PC-3 (cell line): ENCODE results near the gene EMILIN1.

Source experiments
- EZH2 ChIP-seq: fragments of 300-600 bp; sonication (generic); IDR thresholded peaks from one replicate; pipeline ENCODE4 v1.6.1; 2017; ENCODE audit warnings: antibody characterized with exemption, mild to moderate bottlenecking, low read length; ENCODE audit not compliant: unreplicated experiment
- EZH2phosphoT487 ChIP-seq: fragments of 300-600 bp; sonication (generic); IDR thresholded peaks from 2 replicates; pipeline ENCODE4 v1.6.1; 2018; ENCODE audit warnings: mild to moderate bottlenecking, antibody characterized with exemption, low read length, borderline replicate concordance
- TF ChIP-seq, protein P1 (sequence below): fragments of 300-600 bp; sonication (generic); conservative IDR thresholded peaks from 2 replicates; pipeline ENCODE4 v1.5.1; 2017; ENCODE audit warnings: antibody characterized with exemption, low read depth, mild to moderate bottlenecking, low read length

DNA sequence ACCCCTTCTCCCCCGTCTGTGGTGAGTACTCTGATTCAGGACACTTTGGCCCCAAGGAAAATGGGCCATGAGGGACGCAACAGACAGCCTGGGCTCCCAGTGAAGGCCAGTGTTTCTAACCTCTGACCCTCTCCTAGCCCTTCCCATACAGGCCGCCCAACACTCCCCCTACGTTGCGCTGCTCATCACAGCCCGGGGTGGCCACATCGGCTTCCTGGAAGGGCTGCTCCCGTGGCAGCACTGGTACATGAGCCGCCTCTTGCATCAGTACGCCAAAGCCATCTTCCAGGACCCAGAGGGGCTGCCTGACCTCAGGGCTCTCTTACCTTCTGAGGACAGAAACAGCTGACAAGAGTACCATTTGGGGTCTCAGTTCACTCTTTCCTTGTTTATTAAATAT is 52.0 kb downstream of the EMILIN1 start:
- TF ChIP-seq, protein P1, sequence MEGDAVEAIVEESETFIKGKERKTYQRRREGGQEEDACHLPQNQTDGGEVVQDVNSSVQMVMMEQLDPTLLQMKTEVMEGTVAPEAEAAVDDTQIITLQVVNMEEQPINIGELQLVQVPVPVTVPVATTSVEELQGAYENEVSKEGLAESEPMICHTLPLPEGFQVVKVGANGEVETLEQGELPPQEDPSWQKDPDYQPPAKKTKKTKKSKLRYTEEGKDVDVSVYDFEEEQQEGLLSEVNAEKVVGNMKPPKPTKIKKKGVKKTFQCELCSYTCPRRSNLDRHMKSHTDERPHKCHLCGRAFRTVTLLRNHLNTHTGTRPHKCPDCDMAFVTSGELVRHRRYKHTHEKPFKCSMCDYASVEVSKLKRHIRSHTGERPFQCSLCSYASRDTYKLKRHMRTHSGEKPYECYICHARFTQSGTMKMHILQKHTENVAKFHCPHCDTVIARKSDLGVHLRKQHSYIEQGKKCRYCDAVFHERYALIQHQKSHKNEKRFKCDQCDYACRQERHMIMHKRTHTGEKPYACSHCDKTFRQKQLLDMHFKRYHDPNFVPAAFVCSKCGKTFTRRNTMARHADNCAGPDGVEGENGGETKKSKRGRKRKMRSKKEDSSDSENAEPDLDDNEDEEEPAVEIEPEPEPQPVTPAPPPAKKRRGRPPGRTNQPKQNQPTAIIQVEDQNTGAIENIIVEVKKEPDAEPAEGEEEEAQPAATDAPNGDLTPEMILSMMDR = no peak
- TF ChIP-seq EZH2phosphoT487 (no peak), EZH2 (no peak)
